Prostate gland (tissue), 2 donors: ENCODE results near the gene ETNPPL. TPM values are rescaled to one million over a fixed set of nuclear protein-coding genes. Genes with fewer than 3 reads are reported as not detected.

Experiments used
- DNase-seq: peaks from one replicate; pipeline ENCODE4 v3.0.0-alpha.2; 2019; ENCODE audit warnings: low spot score
- H3K27ac ChIP-seq, 2 donors: fragments of 200-600 bp; sonication (generic); 2 replicates each; pipeline ENCODE4 v1.5.1; 2017 to 2019
- H3K27me3 ChIP-seq: fragments of 200-600 bp; sonication (generic); replicated peaks from 2 replicates; pipeline ENCODE4 v1.5.1; 2019; ENCODE audit not compliant: insufficient read depth
- H3K36me3 ChIP-seq, 2 donors: fragments of 200-600 bp; sonication (generic); 1 replicate in 1 of 2; 2 replicates in 1 of 2; pipeline versions ENCODE4 v1.5.1 to v1.8.1; 2017 to 2019
- H3K4me1 ChIP-seq: fragments of 200-600 bp; sonication (generic); replicated peaks from 2 replicates; pipeline ENCODE4 v1.5.1; 2019
- H3K4me3 ChIP-seq, 2 donors: fragments of 200-600 bp; sonication (generic); 2 replicates each; pipeline ENCODE4 v1.5.1; 2017 to 2019
- H3K9me3 ChIP-seq: fragments of 200-600 bp; sonication (generic); 2 replicates; pipeline ENCODE4 v1.5.1; 2017
- CTCF ChIP-seq, 4 experiments: fragments of 200-600 bp in 2 of 4; fragments of 450-650 bp in 2 of 4; sonication (generic) in 2 of 4; IDR thresholded peaks; 1 replicate in 3 of 4; 2 replicates in 1 of 4; pipeline ENCODE4 v1.5.1; 2016 to 2019; ENCODE audit warnings: antibody characterized with exemption in 4 of 4, mild to moderate bottlenecking in 2 of 4, moderate library complexity in 2 of 4
- POLR2A ChIP-seq: fragments of 450-650 bp; IDR thresholded peaks from one replicate; pipeline ENCODE4 v1.6.1; 2016; ENCODE audit warnings: antibody characterized with exemption, mild to moderate bottlenecking
- POLR2AphosphoS5 ChIP-seq: sonication (generic); formaldehyde crosslinking; IDR thresholded peaks from one replicate; pipeline ENCODE4 v1.6.1; 2017; ENCODE audit warnings: antibody characterized with exemption
- WGBS: methylation state at CpG from one replicate; pipeline ENCODE4 v1.1.5; 2018; 5-methylcytosine and 5-hydroxymethylcytosine counted together
- intact Hi-C: fragments of 100-400 bp; cut with DNase I; formaldehyde crosslinking; loops from one replicate; pipeline ENCODE4 v1.14.2; 2022
- total RNA-seq, 2 donors: library from RNA; depleted of rRNA; stranded (reverse); fragments of >200 nt; gene quantifications; one replicate each; pipeline ENCODE4 v1.1.0, GENCODE V29; 2016

ETNPPL gene
- total RNA-seq, 2 donors from 2014 or later = 1.1 TPM; not detected in 1

GRCh38 chr4:108738003-108738706 lies 24.7 kb downstream of the ETNPPL start:
- H3K4me1 ChIP-seq = no peaks in the 10 kb centered on the region
- no peak for DNase-seq
- H3K27ac ChIP-seq = no peak overlapping the region
- intact Hi-C loops = no loop called here
- H3K9me3 ChIP-seq = no peaks in the 10 kb centered on the region
- H3K36me3 ChIP-seq = no peaks in the 10 kb centered on the region
- WGBS = 91% methylated on average over 2 of the region's 2 CpGs
- TF ChIP-seq CTCF (IDR thresholded peaks at IDR 0.05) (no peak), POLR2AphosphoS5 (no peak), POLR2A (no peak)
- H3K4me3 ChIP-seq = no peak overlapping the region
- H3K27me3 ChIP-seq = no peaks in the 10 kb centered on the region

GRCh38 chr4:108731006-108731405 lies 31.8 kb downstream of the ETNPPL start:
- intact Hi-C loops = no loop called here
- Histone ChIP-seq H3K4me1 (no peaks in the 10 kb centered on the region), H3K9me3 (no peaks in the 10 kb centered on the region), H3K4me3 (no peak overlapping the region), H3K36me3 (no peaks in the 10 kb centered on the region), H3K27ac (no peak overlapping the region), H3K27me3 (no peaks in the 10 kb centered on the region)
- DNase-seq = no peak
- no peak for TF ChIP-seq CTCF (IDR thresholded peaks at IDR 0.05)
- TF ChIP-seq POLR2AphosphoS5 = no peak
- no peak for TF ChIP-seq POLR2A
- WGBS = 64% methylated on average over 3 of the region's 3 CpGs

DNA sequence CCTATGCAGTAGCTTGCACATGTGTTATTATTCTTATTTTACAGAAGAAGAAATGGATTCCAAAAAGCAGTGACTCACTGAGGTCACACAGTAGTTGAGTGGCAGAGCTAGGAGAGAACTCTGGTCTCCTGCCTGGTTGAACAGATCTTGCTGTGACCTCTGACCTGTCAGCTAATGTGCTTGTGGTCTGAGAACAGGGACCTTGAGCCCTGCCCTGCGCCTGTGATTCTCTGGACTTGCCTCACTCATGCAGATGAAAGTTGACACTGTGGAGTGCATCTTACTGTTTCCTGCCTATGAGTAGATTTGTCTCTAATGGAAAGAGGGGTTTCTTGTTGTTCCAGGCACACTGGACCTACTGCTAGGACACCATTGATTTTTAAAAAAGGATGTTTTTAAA lies 32.3 kb downstream of the ETNPPL start:
- Histone ChIP-seq H3K9me3 (no peaks in the 10 kb centered on the region), H3K27ac (no peak overlapping the region), H3K36me3 (no peaks in the 10 kb centered on the region), H3K4me1 (no peaks in the 10 kb centered on the region), H3K27me3 (no peaks in the 10 kb centered on the region), H3K4me3 (no peak overlapping the region)
- DNase-seq = no peak
- WGBS = 80% methylated on average over 1 of the region's 1 CpG
- TF ChIP-seq CTCF (IDR thresholded peaks at IDR 0.05) (no peak), POLR2A (no peak), POLR2AphosphoS5 (no peak)
- intact Hi-C loops = no loop called here

DNA sequence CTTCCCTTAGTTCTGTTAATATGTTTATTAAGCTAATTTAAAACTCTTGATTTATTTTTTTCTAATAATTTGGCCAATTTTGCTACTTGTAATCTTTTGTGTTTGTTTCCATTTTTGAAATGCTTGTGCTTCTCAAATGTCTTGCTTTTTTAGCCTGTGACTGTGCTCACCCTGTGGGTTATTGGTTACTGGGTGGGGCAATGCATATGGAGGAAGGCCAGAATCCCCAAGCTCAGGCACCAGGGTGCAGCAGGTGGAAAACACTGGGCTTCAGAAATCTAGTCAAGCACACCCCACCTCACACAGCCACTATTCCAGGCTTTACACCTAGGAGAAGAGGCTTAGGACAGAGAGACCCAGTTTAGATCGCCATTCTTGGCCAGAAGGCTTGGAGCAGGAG lies 33.1 kb downstream of the ETNPPL start:
- 100% methylated on average over 1 of the region's 1 CpG for WGBS
- DNase-seq = no peak
- Histone ChIP-seq H3K27ac (no peak overlapping the region), H3K4me3 (no peak overlapping the region), H3K36me3 (no peaks in the 10 kb centered on the region), H3K4me1 (no peaks in the 10 kb centered on the region), H3K27me3 (no peaks in the 10 kb centered on the region), H3K9me3 (no peaks in the 10 kb centered on the region)
- TF ChIP-seq POLR2AphosphoS5 (no peak), CTCF (IDR thresholded peaks at IDR 0.05) (no peak), POLR2A (no peak)
- intact Hi-C loops = no loop called here

- Histone ChIP-seq H3K4me1 (no peaks in the 10 kb centered on the region), H3K36me3 (no peaks in the 10 kb centered on the region), H3K4me3 (no peak overlapping the region), H3K27me3 (no peaks in the 10 kb centered on the region), H3K9me3 (no peaks in the 10 kb centered on the region), H3K27ac (no peak overlapping the region)
- WGBS = 58% methylated on average over 1 of the region's 1 CpG
- DNase-seq = no peak
- intact Hi-C loops = no loop called here
- no peak for TF ChIP-seq POLR2AphosphoS5
- TF ChIP-seq CTCF (IDR thresholded peaks at IDR 0.05) = no peak
These were observed 37.4 kb downstream of the ETNPPL start for GRCh38 chr4:108725457-108725856.
